ENCODE data around the gene PRKCA.

PRKCA gene

DNA sequence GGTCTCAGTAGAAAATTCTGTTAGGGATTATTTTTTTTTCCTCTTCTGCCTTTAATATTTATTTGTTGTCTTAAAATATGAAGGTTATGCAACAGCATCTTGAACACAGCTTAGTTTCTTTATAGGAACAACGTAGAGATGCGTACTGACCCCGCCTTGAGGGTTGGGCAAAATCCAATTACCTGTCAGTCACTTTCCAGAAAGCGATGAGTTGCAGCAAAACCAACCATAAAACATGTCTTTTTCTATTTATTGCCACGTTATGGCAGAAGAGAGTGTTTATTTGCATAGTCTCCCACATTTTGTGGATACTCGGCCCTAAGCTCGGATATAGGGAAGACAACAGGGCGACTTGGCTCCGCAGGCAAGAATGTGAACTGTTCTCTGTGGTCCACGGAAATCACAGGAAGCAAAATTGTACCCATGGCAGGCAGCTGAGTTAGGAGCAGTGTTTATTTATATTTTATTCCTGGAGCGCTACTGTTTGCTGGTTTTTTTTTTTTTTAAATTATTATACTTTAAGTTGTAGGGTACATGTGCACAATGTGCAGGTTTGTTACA is 488.2 kb downstream of the PRKCA start:
- FAIRE-seq, result no peak

DNA sequence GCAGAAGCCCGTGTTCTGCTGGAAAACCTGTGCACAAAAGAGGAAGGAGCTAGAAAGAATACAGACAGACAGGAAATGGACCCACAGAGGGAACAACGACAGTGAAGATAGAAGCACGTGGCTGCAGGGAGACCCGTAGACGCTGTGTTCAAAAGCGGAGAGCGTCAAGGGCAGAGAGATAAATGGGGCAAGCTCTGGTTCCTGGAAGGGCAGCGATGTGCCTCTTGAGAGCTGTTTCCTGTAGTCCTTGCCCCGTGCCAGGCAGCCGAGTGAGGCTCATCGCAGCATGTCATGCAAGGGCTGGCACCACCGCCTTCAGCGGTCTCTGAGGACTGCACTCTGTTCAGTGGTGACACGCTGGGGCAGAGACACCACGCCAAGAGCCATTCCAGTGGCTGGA is 488.9 kb downstream of the PRKCA start:
- no peak for FAIRE-seq

DNA sequence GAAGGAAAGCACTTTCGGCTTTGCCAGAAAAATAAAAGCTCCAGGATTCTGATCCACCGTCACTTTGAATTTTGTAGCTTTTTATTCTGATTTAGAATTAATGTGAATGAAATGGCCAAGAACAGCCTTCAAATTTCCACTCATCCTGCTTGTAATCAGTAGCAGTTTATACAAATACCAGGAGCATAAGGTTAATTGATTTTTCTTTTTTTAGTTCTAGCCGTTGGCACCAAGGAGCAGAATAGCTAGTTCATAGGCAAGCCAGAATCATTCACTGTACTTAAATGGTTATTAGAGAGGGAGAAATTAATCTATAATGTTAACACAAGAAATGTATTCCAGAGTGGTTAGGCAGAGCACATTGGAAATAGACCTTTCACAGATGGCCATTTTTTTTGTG is 491.4 kb downstream of the PRKCA start:
- FAIRE-seq, result no peak

DNA sequence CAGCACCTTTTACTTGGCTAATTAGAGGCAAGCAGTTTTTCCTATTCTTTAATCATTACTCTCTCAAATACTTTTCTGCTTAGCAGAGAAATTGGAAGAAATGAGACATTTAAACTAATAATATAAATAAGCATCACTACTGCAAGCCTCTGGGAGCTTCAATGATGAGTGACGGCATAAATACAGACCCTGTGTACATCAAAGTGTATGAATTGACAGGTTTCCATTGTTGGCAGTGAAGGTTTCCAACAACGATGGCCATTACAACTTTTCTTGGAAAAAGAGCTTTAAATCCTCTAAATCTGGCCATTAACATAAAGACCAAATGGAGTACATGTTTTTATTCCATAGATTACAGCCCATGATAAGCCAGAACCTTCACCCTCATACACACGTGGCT is 493.1 kb downstream of the PRKCA start:
- FAIRE-seq, result no peak

DNA sequence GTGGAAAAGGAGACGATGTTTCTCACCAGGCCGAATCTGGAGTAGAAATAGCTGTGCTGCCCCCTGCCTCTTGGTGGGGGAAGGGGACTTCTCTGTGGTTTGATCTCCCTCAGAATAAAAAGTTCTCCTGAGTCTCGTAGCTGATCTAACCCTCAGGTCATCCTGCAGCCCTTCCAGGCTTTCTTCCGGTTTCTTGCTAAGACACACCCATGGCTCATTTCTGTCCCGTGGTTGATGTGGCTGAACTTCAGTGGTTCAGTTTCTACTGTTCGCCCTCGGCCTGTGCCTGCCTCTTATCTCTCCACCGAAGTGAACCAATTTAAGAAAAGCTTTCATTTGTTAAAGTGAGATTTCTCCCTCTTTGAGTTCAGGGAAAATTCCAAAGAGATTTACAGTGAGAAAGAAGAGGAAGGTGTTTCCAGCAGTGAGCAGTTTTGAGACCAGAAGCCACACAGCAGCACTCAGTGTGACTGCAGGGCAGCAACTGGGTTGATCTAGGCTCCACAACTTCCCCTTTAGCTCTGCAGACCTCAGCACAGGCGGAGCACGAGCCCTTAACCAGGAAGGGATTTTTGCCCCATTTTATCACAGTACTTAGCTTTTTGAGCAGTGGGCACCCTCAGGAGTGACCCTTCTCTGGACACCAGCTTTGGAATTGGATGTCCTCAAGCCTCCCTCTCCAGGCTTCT is 497.6 kb downstream of the PRKCA start:
- no peak for FAIRE-seq

DNA sequence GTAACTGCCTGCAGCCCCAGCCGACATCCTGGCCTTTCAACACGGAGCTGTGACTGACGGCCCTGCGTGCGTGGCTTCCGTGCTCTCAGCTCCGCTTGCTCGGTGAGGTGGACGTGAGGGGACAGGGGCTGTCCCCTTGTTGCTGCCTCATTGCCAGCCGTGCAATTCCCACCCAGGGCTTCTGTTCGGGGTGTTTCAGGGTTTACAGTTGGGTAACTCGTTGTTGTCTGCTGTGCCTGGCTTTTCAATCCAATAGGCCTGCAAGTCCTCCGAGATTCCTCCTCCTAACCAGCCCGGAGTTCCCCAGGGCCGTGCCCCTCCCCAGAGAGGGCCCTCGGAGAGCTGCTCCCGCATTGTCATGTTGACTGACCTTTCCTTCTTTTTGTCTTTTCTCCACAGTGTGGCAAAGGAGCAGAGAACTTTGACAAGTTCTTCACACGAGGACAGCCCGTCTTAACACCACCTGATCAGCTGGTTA is 501.1 kb downstream of the PRKCA start:
- FAIRE-seq, result no peak

DNA sequence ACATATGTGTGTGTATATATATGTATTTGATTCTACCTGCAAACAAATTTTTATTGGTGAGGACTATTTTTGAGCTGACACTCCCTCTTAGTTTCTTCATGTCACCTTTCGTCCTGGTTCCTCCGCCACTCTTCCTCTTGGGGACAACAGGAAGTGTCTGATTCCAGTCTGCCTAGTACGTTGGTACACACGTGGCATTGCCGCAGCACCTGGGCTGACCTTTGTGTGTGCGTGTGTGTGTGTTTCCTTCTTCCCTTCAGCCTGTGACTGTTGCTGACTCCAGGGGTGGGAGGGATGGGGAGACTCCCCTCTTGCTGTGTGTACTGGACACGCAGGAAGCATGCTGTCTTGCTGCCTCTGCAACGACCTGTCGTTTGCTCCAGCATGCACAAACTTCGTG is 503.2 kb downstream of the PRKCA start:
- no peak for FAIRE-seq

DNA sequence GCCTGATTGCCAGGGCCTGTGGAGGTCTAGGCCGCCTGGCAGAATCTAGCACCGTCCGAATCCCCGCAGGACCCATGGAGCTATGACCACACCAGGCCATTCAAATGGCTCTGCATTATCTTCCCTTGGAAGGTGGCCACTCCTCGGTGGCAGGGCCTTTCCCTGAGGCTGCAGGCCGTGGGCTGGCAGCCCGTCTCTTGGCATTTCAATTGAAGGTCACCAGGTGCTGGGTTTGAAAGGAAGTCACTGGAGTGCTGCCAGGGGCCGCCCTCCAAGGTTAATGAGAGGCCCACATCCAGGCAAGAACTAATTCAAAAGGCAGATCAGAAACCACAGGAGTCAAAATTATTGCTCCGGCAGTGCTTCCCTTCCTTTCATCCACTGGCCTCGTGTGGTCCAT is 504.8 kb downstream of the PRKCA start:
- no peak for FAIRE-seq

DNA sequence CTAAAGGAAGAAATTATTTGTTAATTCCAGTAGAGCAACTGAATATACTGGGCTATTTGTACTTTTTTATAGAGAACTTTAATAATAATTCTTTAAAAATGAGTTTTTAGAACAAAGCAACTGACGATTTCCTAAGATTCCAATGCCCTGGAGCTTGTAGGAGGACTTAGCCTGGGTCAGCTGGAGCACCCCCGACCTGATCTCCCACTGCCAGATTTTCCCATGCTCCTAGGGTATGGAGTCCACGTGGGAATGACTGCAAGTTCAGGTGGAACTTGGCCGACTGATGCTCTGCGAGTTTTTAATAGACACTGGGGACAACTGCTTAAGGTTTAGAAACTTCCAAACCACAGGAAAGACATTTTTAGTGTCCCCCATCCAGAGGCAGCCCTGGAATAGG is 507.0 kb downstream of the PRKCA start:
- no peak for FAIRE-seq

DNA sequence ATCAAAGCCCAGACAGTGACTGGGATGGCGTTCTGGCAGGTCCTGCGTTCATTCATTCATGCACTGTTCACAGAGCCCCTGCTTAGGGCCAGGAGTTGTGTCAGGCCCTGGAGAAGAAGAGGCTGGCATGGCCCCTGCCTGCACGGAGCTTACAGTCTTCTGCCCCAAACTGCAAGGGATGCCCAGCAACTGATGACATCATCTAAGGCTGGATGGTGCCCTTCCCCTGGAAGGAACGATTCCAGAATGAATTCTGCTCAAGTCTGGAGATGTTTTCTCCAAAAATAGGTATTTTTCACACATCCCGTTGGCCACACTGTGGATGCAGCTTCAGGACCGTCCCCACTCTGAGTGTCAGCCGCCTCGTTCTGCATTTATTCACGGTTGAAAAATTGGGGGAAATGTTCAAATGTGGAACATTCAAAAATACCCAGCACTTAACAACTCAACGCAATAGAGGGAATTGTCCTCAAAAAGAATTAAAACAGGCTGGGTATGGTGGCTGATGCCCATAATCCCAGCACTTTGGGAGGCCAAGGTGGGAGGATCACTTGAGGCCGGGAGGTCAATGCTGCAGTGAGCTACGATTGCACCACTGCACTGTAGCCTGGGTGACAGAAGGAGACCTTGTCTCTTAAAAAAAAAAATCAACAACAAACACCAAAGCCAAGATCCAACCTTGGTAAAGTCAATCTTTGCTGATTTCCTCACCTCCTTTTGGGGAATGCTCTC is 508.7 kb downstream of the PRKCA start:
- FAIRE-seq, result no peak

DNA sequence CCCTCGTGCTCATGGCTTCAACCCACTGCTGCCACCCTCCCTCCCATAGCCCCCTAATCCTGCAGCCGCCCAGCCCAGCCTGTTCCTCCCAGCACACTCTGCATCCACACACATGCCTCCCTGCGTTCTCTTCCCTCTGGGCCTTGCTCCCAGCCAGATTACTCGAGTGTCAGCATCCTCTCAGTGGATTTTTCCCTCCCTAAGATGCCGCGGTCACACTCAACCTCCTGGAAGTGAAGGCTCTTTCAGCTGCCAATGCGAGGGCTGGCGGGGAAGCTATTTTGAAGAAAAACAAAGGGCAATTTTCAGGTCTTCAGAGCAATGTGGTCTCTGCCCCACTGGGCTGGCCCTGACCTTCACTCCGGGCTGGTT is 509.3 kb downstream of the PRKCA start:
- no peak for FAIRE-seq

DNA sequence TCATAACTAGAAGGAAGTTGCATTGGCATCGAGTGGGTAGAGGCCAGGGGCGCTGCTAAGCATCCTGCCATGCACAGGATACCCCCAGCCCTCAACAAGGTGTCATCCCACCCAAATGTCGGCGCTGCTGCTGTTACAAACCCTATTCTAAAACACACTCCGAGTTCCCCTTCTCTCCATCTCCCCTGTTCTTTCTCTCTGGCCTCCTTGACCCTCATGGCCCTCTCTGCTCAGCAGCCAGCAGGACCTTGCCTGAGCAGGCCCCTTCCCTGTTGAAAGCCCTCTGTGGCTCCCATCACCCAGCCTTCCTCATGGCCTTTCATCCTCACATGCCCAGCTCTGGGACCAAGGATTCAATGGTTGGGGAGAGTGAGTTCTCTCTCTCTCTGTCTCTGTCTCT is 510.2 kb downstream of the PRKCA start:
- FAIRE-seq, result no peak

DNA sequence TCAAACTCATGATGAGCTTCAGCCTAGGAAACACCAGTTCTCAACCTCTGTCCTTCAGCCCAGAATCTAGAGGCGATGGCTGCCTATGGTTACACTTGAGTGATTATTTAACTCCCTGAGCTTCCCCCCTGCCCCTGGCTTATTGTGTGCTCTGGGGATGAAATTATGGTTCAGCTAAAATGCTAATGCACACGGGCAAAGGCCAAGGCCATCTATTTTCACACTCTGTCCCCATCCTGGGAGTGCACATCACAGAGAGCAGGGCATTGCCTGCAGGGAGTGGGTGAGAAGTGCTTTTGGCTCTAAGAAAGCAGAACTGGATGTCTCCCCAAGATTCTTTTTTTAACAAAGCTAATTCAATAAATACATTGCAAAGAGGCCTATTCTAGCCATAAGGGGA is 510.9 kb downstream of the PRKCA start:
- FAIRE-seq, result no peak

DNA sequence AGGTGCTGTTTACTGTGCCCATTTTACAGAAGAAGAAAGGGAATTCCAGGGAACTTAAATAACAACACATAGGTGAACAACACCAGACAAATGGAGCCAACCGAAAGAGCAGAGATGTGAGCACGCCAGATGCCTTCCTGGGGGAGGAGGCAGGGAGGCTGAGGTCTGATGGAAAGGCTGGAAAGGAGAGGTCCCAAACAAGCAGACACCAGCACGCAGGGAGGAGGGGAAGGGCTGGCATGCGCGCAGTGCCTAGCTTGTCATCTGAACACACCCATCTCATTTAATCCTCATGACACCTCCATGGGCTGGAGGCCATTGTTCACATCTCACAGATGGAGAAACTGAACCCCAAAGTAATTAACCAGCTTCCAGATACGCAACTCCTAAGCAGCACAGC is 511.6 kb downstream of the PRKCA start:
- FAIRE-seq, result no peak

DNA sequence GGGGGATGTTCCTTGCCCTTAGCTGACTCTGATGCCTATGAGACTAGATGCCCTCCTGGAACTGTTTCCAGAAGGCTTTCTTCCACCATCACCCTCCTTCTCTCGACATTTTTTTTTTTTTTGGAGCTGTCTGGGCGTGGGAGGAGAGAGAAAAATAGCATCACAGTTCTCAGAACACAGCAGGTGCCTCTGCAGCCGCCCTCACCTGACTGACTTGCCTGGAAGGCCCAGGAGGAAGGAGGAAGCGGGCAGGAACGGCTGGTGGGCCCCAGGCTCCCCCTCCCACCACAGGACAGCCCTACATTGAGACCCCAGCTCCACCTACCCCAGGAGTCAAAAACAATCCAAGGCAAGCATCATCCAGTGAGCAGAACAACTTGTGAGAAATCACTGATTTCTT is 512.2 kb downstream of the PRKCA start:
- FAIRE-seq, result no peak

DNA sequence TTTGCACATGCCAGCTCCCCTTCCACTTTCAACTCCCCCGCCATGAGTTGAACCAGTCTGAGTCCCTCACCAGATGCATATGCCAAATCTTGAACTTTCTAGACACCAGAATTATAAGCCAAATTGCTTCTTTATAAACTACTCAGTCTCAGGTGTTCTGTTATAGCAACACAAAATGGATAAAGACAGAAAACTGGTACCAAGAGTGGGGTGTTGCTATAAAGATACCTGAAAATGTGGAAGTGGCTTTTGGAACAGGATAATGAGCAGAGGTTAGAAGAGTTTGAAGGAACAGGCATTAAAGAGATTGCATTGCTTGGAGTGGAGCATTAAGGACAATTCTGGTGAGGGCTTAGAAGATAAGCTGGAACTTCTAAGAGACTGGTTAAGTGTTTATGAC is 515.3 kb downstream of the PRKCA start:
- no peak for FAIRE-seq

DNA sequence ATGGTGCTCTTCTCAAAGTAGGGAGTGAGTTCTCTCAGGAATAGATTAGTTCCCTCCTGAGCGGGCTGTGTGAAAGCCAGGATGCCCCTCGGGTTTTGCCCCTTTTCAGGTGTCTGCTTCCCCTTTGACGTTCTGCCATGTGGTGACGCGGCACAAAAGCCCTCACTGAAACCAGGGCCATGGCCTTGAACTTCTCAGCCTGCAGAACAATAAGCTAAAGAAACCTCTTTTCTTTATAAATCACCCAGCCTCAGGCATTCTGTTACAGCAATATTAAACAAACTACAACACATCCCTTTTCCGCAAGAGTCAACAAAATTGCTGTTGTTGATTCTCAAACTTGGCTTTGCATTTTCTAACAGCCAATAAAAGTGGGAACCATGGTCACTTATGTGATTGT is 517.1 kb downstream of the PRKCA start:
- no peak for FAIRE-seq

DNA sequence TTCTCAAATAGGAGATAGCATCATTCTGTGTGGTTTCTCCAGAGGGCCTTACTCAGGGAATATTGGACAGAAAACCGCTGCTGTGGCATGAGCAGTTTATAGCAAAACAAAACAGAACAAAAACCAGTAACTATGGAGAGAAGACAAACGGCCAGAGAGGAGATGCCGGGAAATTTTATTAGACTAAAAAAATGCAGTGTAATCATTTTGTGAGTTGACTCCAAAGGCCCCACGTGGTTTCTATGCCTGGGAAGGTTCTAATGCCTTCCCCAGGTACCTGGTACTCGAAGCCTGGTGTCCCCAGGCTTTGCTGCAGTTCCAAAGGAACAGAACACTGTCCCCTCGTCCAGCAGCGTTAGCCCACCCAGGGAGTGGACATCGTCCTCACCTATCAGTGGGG is 519.6 kb downstream of the PRKCA start:
- FAIRE-seq, result no peak

DNA sequence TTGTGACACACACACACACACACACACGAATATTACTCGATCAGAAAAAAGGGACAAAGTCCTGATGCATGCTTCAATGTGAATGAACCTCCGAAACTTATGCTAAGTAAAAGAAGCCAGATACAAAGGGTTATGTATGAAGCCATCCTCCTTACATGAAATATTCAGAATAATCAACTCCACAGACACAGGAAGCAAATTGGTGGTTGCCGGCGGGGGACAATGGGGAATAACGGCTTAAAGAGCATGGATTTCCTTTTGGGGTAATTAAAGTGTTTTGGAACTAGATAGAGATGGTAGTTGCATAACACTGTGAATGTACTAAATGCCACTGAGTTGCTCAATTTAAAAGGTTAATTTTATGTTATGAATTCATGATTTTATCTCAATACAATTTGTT is 524.4 kb downstream of the PRKCA start:
- no peak for FAIRE-seq

DNA sequence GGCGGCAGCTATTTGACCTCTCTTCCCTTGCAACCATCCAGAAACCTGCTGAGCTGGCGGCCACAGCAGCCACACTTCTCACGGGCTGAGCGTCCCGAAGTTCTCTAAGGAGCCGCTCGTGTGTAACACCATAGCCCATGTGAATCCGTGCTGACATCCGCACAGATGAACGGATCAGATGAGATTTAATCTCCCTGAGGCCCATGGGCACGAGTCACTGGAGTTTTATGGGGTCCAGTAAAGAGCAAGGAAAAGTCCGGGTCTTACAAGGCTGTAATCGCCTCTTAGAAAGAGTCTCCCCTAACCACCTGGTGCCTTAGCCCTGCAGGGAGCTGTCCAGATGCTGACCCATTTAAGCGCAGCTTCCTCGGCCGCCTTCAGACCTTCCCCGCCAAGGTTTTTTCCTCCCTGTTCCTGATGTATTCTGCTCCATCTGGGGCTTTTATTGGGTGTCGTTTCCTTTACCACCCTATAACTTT is 527.0 kb downstream of the PRKCA start:
- FAIRE-seq, result no peak

DNA sequence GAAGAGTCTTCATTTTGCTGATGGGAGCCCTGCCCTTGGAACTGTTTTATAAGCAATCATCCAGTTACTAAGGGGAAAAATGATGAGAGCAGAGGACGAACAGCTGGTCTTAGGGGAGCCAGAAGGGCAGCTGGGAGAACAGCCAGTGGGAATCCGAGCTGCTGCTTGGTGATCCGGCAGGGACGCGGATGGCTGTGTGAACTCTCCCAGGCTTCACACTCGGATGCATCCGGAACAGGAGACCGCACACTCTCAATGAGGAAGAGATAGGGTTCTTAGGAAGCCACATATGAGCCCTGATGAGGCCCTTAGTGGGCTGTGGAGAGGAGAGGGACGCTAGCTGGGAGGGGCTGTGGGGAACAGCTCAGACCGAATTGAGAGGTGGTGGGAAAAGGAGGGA is 527.5 kb downstream of the PRKCA start:
- FAIRE-seq, result no peak

DNA sequence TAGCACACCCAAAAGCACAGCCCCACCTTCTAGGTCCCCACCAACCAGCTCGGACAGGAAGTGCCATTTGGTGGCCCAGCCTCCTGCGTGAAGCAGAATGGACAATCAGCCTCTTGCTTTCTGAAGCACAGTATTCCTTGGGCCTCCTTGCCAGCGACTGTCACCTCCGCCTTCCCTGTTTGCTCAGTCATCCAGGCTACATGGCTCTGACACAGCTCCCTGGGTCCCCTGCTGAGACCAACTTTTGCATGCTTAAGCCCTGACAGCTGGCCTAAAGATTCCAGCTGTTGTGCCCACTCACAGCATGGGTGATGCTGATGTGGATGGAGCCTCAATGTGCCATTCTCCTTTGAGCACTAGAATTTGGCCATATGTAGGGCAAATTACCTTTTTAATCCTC is 528.0 kb downstream of the PRKCA start:
- FAIRE-seq, result no peak

DNA sequence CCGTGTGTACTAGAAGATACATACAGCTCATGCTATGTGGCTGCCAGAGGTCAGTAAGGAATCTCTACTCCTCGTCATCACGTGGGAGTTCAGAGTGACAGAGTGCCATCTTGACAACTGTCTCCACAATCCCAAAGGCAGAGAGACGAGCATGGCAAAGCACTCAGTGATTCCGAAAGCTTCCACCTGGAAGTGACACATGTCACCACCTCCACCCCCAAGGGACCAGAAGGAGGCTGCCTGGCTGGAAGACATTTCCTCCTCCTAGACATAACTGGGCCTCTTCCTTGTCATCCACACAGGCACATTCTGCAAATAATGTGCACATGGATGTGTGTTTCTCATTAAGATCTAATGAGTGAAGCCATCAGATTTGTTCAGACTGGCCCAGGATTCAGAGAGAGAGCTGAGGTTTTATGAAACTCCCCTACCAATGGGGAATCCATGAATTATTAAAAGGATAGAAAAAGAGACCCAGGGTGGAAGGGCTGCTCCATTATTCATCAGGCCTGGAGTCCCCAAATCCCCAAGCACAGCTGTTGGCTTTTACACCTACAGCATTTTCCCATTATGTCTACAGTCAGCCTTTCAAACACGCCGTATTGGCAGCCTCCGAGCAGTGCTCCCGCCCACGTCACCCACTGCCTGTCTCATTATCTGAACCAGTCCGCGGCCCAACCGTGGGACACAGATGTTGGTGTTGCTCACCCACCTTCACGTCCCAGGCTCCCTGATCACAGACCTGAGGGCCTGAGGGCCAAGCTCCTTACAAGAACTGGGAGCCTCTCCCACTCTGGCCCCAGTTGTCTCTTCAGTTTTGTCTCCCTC is 529.2 kb downstream of the PRKCA start:
- FAIRE-seq, result no peak

DNA sequence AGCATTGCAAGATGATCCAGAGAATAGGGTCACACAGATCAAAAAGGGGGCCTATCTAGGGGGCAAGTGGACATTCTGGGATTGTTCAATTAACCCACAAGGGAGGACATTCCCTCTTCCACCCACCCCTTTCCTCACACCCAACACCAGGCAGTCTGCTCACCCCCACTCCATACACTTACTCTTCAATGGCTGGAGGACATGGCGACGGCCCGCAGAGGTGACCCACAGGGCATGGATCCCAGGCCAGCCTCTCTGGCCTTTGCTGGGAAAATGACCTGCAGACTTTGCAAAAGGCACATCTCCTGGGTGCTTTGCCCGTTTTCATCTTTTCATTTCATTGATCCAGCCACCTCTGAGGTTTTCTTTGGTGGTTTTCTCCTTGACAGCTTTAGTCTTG is 530.8 kb downstream of the PRKCA start:
- FAIRE-seq, result no peak

Data from G401.6 (cell line).